T-helper 1 cell treated with Interleukin-12 subunit alpha and Interleukin-12 subunit beta and Interleukin-4 antibody, amounts not matched to agents 30 ng/mL and 1 ng/mL, for 36 hours (primary cell): ENCODE data around the gene INPP5A. TPM values are rescaled to one million over a fixed set of nuclear protein-coding genes. Genes with fewer than 3 reads are reported as not detected.
"Not testable (repeated sequence)": the region's sequence is repeated elsewhere in the genome, so short reads cannot be mapped to it uniquely, and the experiment has no call there.

Experiments
- intact Hi-C: fragments of 100-400 bp; cut with micrococcal nuclease; formaldehyde crosslinking; loops from one replicate; pipeline ENCODE4 v1.15.1; 2024
- total RNA-seq: library from RNA; stranded (reverse); gene quantifications from 2 replicates; pipeline ENCODE4 v1.2.3, GENCODE V29; 2022

The INPP5A gene
- total RNA-seq, 1 donor from 2014 or later, result 19.0 TPM

DNA sequence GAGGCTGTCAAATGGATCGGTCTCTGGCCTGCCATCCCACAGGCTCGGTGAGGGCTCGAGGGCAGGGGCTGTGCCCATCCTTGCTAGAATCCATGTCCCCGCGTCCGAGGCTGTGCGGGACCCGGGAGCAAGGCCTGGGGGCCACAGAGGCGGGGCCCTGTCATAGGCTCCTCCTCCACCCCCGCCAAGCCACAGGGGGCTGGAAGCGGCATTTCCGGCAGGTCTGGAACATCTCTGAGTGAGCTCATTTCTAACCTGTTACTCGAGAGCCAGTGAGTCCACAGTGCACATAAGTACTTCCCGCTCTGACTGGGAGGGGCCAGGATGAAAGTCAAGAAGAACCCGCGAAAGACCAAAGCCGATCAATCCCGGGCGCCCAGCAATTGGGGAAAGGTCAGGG, 190.7 kb downstream of the INPP5A start:
- intact Hi-C loops, result no loop called here

DNA sequence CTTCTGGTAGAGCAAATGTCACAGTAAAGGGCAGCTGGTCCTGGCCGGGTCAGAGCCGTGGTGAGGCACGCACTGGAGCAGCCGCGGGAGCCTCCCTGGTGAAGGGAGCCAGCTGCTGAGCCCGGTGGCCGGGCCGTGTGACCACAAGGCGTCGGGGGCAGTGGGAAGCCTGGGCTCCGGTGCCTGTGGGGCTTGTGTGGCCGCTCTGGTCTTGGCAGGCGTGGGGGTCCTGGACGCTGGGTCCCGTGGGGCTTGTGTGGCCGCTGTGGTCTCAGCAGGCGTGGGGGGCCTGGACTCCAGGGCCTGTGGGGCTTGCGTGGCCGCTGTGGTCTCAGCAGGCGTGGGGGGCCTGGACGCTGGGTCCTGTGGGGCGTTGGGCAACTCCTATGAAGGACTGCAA, 191.2 kb downstream of the INPP5A start:
- intact Hi-C loops, result no loop called here

DNA sequence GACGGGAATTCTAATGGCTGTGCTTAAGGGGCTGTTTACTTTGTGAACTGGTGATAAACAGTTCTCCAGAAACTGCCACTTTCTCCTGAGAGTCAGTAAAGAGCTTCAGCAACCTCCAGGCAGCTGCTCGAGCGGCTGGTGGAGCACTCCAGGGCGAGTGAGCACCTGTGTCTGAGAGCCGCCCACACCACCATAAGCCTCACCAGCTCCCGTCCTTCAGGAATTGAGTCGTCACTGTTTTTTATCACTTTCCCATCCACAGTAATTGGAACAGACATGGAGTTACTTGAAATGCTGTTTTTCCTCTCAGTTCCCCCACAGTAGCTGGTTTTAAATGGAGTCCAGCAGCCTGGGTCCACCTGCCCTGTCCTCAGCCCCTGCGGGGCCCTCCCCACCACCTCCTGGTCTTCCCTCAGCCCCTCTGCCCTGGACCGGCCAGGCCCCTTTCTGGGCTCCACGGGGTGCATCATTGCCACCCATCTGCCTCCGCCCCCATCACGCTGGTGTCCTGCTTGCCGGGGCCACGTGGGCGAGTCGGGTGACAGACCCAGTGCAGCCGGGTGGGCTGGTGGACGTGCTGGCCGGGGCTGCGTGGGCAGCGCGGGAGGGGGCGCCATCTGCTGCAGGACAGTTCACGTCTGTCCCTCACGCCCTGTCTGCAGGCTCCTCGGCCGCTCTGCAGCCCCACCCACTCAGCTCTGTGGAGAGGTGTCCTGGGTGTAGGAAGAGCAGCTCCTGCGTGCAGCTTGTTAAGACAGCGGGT, 192.4 kb downstream of the INPP5A start:
- intact Hi-C loops, result no loop called here

DNA sequence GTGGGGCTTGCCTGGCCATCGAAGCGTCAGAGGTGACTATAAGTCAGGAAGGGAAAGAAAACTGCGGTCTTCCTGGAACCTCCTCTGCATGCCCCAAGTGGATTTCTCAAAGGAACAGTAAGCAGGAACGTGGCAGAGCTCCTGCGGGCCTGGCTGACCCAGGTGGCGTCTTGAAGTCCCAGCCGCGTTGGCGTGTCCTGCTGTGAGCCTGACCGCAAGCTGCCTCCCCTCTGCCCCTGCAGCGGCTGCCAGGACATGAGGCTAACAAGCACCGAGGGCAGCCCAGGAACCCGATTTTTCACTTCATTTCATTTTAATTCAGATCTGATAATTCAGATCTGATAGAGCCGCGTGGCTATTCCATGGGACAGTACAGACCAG, 193.0 kb downstream of the INPP5A start:
- intact Hi-C loops, result no loop called here

DNA sequence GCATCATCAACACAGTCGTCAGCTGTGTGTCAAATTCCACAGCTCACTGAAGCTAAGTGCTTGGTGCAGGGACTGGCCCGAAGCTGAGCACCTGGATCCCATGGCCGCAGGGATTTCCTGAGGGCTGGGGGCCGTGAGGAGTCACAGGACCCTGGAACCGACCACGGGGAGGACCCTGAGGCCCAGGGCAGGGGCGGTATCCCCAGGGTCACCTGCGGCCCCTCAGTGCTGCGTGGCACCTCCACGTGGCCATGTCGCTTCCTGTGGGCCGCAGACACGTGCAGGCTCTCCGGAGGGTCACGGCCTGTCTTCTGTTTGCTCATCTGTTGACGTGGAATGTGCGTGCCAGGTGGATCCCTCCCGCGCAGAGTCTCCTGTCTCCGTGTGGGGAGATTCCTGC, 194.9 kb downstream of the INPP5A start:
- intact Hi-C loops, result no loop called here

DNA sequence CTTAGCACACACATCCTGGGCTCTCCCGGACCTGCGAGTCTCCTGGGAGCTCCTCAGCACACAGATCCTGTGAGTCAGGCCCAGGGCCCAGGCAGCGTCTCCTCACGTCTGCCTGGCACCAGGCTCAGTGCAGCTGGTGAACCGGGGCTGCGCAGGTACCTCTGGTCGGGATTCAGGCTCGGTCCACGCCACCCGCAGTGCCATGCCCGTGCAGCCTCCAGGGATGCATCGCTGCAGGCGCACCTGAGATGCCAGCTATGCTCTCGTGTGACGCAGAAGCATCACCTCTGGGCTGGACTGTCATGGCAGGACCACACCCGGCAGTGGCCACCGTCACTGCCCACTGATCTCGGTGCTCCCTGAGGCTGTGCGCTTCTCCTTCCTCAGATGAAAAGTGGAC, 196.3 kb downstream of the INPP5A start:
- intact Hi-C loops, result no loop called here

DNA sequence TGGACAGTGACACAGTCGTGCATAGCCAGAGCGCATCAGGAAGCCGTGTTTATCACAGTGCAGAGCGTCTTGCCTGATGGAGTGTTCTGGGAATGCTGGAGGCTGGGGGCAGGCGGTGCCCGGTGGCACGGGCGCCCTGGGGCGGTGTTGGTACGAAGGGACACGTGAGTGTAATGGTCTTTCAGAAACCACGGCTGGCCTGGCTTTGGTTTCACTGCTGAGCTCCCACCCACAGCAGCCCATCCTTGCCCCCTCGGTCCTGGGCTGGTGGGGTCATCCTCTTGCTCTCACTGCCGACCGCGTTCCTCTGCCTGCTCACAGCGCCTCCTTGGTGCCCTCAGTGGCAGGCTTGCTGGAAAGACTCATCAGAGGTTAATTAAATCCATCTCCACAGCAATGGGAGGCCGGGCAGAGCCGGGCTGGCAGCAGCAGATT, 197.8 kb downstream of the INPP5A start:
- intact Hi-C loops, result no loop called here

DNA sequence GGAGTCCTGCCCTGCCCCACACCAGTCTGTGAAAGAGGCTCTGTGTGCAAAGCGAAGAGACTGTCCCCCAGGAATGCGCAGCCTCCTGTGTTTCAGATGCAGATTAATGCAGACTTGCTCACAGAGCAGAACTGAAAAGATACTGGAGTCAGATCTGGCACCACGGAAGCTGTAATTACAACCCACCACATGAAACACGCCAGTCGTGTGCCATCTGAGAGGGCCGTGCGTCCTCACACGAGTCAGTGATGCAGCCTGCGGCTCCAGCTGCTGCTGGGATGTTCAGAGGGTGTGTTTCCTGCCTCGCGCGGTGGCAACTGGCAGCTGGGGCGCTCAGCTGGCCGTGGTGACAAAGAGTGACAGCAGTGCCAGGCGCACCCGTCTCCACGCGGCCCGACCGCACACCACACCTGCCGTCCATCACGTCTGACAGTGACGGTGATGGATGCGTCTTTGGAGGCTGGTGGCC, 198.4 kb downstream of the INPP5A start:
- intact Hi-C loops, result no loop called here

DNA sequence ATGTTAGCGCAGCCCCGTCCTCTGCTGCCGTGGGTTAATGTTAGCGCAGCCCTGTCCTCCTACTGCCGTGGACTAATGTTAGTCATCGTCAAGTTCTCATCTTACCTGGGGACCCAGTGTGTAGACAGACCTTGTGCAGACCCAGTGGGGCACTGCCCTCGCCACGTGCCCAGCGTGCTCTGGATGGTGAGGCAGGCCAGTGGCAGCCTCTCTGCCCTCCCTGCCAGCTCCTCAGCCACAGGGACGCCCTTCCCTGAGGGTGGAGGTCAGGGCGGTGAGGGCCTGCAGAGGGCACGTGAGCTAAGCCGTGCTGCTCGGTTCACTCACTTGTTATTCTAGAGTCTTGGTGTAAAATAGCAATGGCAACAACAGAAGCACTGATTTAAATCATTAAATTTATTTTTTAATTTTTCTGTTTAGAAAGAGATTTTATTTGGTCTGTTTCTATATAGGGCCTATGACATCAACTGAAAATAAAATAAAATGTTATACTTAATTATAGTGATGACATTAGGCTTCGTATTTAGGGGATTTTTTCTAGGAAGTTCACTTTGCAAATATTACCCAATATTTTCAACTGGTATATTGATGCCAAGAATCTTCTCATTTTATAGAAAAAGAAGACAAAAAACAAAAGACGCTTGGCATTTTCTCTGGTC, 199.9 kb downstream of the INPP5A start:
- intact Hi-C loops, result no loop called here

DNA sequence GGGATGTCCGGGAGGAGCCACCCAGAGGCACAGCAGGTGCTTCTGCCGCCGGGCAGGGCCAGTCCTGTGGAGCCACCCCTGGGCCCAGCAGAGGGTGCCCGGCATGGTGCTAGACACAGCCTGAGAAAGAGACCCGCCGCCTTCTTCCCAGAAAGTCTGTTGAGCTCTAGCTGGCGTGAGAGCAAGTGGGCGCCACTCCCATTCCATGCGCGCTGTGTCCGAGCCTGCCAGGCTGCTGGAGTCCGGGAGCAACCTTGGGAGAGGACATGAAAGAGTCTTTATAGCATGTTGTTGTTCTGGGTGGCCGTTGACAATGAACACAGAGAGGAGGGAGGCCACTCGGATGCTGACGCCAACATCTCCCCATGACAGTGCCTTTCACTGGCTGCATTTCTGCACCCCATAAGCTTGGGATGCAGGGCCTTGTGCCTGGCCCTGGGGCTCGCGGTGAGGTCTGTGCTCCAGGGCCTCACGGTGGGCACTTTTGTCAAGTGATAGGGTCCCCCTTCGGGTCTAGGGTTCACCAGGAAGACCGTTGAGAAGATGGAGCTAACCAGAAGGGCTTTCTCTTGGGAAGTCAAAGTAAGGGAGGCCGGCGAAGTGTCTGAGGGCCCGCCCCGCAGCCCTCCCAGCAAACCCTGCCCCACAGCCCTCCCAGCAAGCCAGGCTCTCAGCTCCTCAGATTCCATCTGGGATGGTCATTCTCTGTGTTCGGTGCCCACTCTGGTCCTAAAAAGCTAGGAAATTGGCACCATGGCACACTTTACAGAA, 201.1 kb downstream of the INPP5A start:
- intact Hi-C loops, result no loop called here

DNA sequence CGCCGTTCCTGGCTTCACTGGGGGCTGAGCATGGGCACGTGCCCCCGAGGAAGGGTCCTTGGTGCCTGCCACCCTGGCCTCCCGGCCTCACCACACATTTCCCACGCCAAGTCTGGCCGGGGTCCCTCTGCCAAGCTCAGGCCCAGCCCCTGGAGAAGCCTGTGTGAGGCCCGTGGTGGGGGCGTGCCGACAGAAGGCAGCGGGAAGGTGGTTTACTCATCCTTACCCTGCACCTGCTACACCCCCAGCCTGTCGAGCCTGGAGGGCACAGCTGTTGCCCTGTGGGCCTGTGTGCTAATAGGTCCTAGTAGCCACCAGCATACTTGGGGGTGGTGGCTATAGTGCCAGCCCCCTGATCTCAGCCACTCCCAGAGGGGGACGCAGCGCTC, 201.6 kb downstream of the INPP5A start:
- intact Hi-C loops, result no loop called here

DNA sequence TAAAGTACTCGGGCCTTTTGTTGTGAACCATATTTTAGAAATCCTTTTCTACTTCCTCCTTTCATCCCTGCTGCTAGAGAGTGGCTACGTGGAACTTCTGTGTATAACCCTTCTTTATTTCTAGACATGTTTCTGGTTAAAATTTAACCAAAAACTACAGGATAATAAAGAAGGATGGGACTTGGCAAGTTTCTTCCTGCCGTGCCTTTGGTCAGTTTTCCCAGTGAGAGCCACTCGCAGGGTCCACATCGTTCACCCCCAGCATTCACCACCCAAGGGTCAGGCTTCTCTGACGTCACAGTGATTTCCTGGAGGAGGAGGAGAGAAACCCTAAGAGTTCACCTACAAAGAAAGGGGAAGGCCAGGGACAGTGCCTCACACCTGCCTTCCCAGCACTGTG, 203.0 kb downstream of the INPP5A start:
- intact Hi-C loops, result no loop called here

DNA sequence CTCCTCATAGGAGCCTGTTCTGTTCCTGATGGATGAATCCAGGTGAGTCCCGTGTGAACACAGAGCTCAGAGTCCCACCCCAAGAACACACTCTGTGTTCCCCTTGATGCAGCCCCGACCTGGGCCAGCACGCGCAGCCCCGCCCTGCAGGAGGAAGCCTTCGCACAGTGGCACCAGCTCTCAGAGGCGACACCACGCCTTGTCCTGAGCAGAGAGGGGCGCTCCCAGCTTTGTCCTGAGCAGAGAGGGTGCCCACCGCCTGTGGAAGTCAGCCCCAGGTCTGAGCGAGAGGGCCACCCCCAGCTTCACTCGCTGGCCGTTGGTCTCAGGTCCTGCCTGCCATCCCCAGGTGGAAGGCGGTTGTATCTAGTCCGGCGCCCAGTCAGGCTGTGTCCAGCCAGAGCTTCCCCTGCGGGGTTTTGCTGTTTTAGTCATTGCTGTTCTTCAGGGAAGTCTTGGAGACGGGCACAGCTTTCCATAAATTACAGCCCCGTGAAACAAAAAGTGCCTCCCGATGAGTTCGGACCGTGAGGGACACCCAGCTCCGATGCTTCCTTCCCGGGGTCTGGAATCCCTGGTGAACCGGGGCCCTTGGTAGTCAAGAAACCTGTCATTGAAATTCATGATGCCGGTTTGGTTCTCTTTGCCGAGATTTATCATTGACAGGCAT, 204.7 kb downstream of the INPP5A start:
- intact Hi-C loops, result no loop called here

DNA sequence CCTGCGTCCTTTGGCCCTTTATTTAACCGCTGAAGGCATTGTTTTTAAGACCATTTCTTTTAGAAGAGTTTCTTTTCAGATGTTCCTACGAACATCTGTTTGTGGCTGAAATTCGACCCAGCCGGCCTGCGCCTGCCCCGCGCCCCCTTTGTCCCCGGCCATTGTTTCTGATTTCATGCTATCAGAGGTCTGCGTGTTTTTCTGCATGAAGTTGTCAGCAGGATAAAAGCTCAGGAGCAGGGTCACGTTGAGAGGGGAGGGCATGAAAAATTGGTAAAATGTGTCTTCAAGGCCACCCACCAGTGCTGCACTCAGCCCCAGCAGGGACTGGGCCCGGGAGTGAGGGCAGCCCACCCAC, 205.2 kb downstream of the INPP5A start:
- intact Hi-C loops, result no loop called here

DNA sequence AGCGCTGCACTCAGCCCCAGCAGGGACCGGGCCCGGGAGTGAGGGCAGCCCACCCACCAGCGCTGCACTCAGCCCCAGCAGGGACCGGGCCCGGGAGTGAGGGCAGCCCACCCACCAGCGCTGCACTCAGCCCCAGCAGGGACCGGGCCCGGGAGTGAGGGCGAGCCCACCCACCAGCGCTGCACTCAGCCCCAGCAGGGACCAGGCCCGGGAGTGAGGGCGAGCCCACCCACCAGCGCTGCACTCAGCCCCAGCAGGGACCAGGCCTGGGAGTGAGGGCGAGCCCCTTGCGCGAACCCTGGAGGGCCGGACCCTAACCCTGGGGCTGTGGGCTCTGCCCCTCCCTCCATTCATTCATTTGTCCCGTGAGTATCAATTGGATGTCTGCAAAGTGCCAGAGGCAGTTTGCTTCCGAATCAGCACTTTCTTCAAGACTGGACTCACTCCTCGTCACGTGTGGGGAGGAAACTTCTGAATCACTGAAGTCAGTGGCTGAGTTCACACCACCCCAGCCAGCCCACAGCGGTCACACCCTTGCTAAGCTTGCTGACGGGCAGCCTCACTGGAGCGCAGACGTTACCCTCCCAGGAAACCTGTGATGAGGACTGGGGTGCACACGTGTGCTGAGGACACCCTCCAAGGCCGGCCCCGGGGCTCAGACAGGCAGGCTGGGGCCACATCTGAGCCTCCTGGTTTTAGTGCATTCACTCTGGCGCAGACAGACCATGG, 205.8 kb downstream of the INPP5A start:
- intact Hi-C loops, result not testable (repeated sequence)

DNA sequence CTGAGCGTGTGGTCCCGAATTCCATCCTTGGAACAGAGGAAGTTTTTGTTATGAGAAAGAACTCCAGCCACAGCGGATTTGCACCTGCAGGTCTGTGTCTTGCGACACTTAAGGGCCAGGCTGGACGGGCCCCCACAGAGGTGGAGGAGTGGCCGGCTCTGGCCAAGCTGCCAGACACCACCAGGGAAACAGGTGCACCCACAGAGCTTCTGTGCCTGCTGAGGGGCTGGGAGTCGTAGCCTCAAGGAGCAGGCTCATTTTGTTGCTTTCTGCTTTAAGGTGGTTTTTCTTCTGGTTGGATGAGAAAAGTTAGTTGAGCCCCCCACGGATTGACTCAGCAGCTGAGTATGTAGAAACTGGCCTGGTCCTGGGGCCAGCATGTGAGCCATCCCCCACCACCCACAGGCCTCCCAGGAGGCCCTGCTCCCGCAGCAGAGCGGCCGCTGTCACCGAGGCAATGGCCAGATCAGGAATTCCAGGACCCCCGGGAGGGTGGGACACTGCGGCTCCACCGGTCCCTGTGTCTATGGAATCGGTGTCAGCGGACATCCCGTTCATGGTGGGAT, 206.4 kb downstream of the INPP5A start:
- intact Hi-C loops, result no loop called here

DNA sequence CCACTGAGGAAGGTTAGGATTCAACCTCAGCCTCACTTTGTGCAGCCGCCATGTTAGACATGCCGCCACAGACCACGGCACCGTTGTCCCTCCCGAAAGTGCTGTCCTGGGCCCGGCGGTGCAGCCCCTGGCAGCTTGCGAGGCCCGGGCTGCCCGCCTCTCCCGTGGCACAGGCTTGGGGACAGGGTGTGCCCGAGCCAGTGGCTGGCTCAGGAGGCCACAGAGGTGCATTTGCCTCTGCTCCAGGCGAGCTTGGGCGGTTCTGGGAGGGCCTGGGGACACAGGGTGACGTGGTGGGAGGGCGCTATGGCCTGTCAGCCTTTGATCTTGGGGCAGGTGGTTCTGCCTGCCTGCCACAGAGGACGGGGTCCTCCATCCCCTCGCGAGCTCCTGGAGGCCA, 207.3 kb downstream of the INPP5A start:
- intact Hi-C loops, result no loop called here

DNA sequence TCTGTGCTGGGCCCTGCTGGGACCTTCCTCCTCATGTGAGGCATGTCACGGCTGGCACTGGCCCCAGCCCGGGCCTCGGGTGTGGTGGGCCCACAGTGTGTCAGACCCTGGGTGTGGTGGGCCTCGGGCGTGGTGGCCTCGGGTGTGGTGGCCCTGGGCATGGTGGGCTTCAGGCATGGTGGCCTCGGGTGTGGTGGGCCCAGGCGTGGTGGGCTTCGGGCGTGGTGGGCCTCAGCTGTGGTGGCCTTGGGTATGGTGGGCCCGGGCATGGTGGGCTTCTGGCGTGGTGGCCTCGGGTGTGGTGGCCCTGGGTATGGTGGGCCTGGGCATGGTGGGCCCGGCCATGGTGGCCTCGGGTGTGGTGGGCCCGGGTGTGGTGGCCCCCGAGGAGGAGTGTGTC, 207.9 kb downstream of the INPP5A start:
- intact Hi-C loops, result no loop called here

DNA sequence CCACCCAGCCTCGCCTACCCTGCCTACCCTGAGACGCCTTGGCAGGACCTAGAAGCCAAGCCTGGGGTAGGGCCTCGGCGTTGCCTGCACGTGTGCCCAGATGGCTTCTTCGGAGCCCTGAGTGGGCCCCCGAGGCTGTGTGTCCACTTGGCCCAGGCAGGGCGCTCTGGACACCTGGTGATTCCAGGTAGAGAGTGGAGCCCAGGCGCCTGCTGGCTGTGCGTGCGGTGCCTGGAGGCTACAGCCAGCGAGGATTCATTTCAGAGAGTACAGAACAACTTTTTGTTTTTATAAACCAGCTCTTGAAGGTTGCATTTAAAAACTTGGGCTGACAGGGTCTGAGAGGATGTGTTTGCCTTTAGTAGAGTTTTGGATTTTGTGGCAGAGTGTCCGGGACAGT, 208.4 kb downstream of the INPP5A start:
- intact Hi-C loops, result no loop called here

DNA sequence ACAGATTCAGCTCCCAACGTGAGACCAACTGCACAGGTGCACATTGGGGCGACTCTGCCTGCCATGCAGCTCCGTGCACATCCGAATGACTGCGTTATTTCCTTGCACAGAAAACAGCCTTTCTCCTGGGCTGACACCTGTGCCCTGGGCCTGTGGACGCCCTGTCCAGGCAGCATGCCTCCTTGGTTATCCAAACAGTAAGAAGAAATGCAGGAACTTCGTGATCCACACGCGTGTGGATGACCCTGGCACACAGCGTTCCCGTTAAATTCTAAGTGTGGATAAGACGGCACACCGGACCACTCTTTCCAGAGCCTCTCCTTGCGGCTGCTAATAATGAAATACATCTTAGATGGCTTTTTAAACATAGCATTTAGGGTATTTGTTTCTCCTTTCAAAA, 208.8 kb downstream of the INPP5A start:
- intact Hi-C loops, result no loop called here
